Spleen (tissue), 7 donors: ENCODE results near the gene NBEA.

Source experiments
- CTCF ChIP-seq, 11 experiments: fragments of 200-600 bp in 7 of 11; fragments of 450-650 bp in 4 of 11; sonication (generic) in 4 of 11; IDR thresholded peaks in 8 of 11; conservative IDR thresholded peaks in 3 of 11; 1 replicate in 7 of 11; 2 replicates in 4 of 11; pipeline versions ENCODE4 v1.4.0 to v1.8.0; 2016 to 2021; ENCODE audit warnings: antibody characterized with exemption in 11 of 11, inconsistent platforms in 4 of 11, mild to moderate bottlenecking in 1 of 11
- POLR2A ChIP-seq, 3 donors: fragments of 450-650 bp; IDR thresholded peaks; one replicate each; pipeline ENCODE4 v1.5.1; 2017; ENCODE audit warnings: antibody characterized with exemption in 3 of 3, mild to moderate bottlenecking in 1 of 3
- POLR2AphosphoS5 ChIP-seq, 3 donors: sonication (generic); formaldehyde crosslinking; IDR thresholded peaks; one replicate each; pipeline ENCODE4 v1.5.1; 2017; ENCODE audit warnings: antibody characterized with exemption in 3 of 3
- donor health status: DM: no; HTN: no; CAD: no; lungs with moderate emphysema.
- donor health status: DM: no; HTN: no; CAD: no.
- donor health status: DM: no; HTN: no; CAD: no.

GRCh38 chr13:34901572-34901971 lies 40.5 kb upstream of the NBEA start:
- TF ChIP-seq CTCF (IDR thresholded peaks at IDR 0.05 in 8 of 11, conservative IDR thresholded peaks at IDR 0.05 in 3 of 11) (no peak), POLR2A (IDR thresholded peaks at IDR 0.05) (no peak), POLR2AphosphoS5 (IDR thresholded peaks at IDR 0.05) (no peak)
